IMR-90 (cell line): ENCODE measurements around the gene CUL4A. TPM values are rescaled to one million over a fixed set of nuclear protein-coding genes. Genes with fewer than 3 reads are reported as not detected.

Experiments used
- ATAC-seq: fragments of 200-7000 bp; cut with Tn5 transposase; 2 replicates; pipeline ENCODE4 v1.9.1; 2020; ENCODE audit warnings: low read depth, mild to moderate bottlenecking, moderate library complexity
- BruUV-seq: library from RNA; stranded (reverse); fragments of 400-500 nt; replicated peaks from 2 replicates; lab custom pipeline; 2021; lab: Mats Ljungman, UMichigan
- CTCF ChIA-PET: fragments of 300-600 bp; formaldehyde crosslinking; extraction: SDS; loops from one replicate; lab custom pipeline; 2021; ENCODE audit warnings: antibody characterized with exemption; lab: Yijun Ruan, JAX
- POLR2A ChIA-PET: fragments of 300-600 bp; sonication (Branson Sonifier 250); formaldehyde crosslinking; loops from one replicate; lab custom pipeline; 2022; ENCODE audit warnings: antibody characterized with exemption; ENCODE audit not compliant: unreplicated experiment; lab: Charles Lee
- DNase-seq: peaks from one replicate; pipeline ENCODE4 v3.0.0; 2013
- H2AFZ ChIP-seq: replicated peaks from 2 replicates; pipeline ENCODE3; 2013; ENCODE audit warnings: low read length, mild to moderate bottlenecking; ENCODE audit not compliant: poor library complexity
- H2AK5ac ChIP-seq: 2 replicates; pipeline ENCODE4 v1.6.1; 2013; ENCODE audit warnings: low read depth, low read length, inconsistent platforms
- H2AK9ac ChIP-seq: replicated peaks from 2 replicates; pipeline ENCODE3; 2013; ENCODE audit warnings: mild to moderate bottlenecking, low read depth, low read length, moderate library complexity; ENCODE audit not compliant: poor library complexity
- H2BK120ac ChIP-seq: 2 replicates; pipeline ENCODE4 v1.6.1; 2013; ENCODE audit warnings: low read depth, low read length, inconsistent platforms
- H2BK15ac ChIP-seq: 3 replicates; pipeline ENCODE4 v1.6.1; 2013; ENCODE audit warnings: low read depth, low read length, inconsistent platforms
- H2BK20ac ChIP-seq: 2 replicates; pipeline ENCODE4 v1.6.1; 2013; ENCODE audit warnings: low read depth, mild to moderate bottlenecking, inconsistent platforms, low read length, moderate library complexity
- H2BK5ac ChIP-seq: 2 replicates; pipeline ENCODE4 v1.6.1; 2013; ENCODE audit warnings: mild to moderate bottlenecking, low read depth, low read length, inconsistent platforms; ENCODE audit not compliant: poor library complexity, severe bottlenecking
- H3K14ac ChIP-seq: replicated peaks from 2 replicates; pipeline ENCODE4 v1.6.1; 2013; ENCODE audit warnings: low read depth, low read length, inconsistent platforms
- H3K18ac ChIP-seq: 2 replicates; pipeline ENCODE4 v1.6.1; 2013; ENCODE audit warnings: low read depth, low read length, control low read depth
- H3K23ac ChIP-seq: 2 replicates; pipeline ENCODE4 v1.6.1; 2013; ENCODE audit warnings: low read depth, low read length, inconsistent platforms
- H3K27ac ChIP-seq: 2 replicates; pipeline ENCODE4 v1.5.1; 2013; ENCODE audit warnings: mild to moderate bottlenecking, control low read depth, low read length; ENCODE audit not compliant: insufficient read depth
- H3K27me3 ChIP-seq: 2 replicates; pipeline ENCODE4 v1.6.1; 2013; ENCODE audit warnings: low read length; ENCODE audit not compliant: control insufficient read depth, insufficient read depth
- H3K36me3 ChIP-seq: 2 replicates; pipeline ENCODE4 v1.6.1; 2013; ENCODE audit warnings: low read length, mixed read lengths; ENCODE audit not compliant: control insufficient read depth, insufficient read depth
- H3K4ac ChIP-seq: 2 replicates; pipeline ENCODE4 v1.6.1; 2013; ENCODE audit warnings: low read depth, low read length, inconsistent platforms
- H3K4me1 ChIP-seq: 2 replicates; pipeline ENCODE4 v1.6.1; 2013; ENCODE audit warnings: low read length, mixed read lengths; ENCODE audit not compliant: control insufficient read depth, insufficient read depth
- H3K4me2 ChIP-seq: 2 replicates; pipeline ENCODE4 v1.6.1; 2013; ENCODE audit warnings: low read depth, mild to moderate bottlenecking, control low read depth, low read length, moderate library complexity
- H3K4me3 ChIP-seq: 2 replicates; pipeline ENCODE4 v1.5.1; 2013; ENCODE audit warnings: low read depth, mild to moderate bottlenecking, control low read depth, low read length, moderate library complexity; ENCODE audit not compliant: insufficient read depth
- H3K56ac ChIP-seq: 2 replicates; pipeline ENCODE4 v1.6.1; 2013; ENCODE audit warnings: low read length, inconsistent platforms; ENCODE audit not compliant: insufficient read depth; ENCODE audit errors: extremely low read depth
- H3K79me1 ChIP-seq, 2 experiments: 2 replicates each; pipeline ENCODE4 v1.6.1; 2013; ENCODE audit warnings: low read length in 2 of 2, inconsistent platforms in 1 of 2, low read depth in 1 of 2
- H3K9ac ChIP-seq: 2 replicates; pipeline ENCODE4 v1.6.1; 2013; ENCODE audit warnings: low read depth, low read length, control low read depth
- H3K9me1 ChIP-seq: 2 replicates; pipeline ENCODE4 v1.6.1; 2013; ENCODE audit warnings: low read length, inconsistent platforms; ENCODE audit not compliant: insufficient read depth
- H3K9me3 ChIP-seq: 2 replicates; pipeline ENCODE4 v1.6.1; 2013; ENCODE audit warnings: low read length; ENCODE audit not compliant: control insufficient read depth, insufficient read depth
- H4K20me1 ChIP-seq: 2 replicates; pipeline ENCODE4 v1.6.1; 2013; ENCODE audit warnings: low read length, inconsistent platforms; ENCODE audit not compliant: insufficient read depth
- H4K5ac ChIP-seq: 2 replicates; pipeline ENCODE4 v1.6.1; 2013; ENCODE audit warnings: mild to moderate bottlenecking, low read depth, low read length, control low read depth
- H4K8ac ChIP-seq, 2 experiments: 2 replicates each; pipeline ENCODE4 v1.6.1; 2013; ENCODE audit warnings: low read depth in 2 of 2, low read length in 2 of 2, control low read depth in 1 of 2, inconsistent platforms in 1 of 2
- H4K91ac ChIP-seq: 2 replicates; pipeline ENCODE4 v1.6.1; 2013; ENCODE audit warnings: low read depth, low read length, inconsistent platforms; ENCODE audit not compliant: insufficient read depth
- BHLHE40 ChIP-seq: fragments of 150-350 bp; IDR thresholded peaks from 2 replicates; pipeline ENCODE4 v1.6.1; 2016; ENCODE audit warnings: mild to moderate bottlenecking, low read depth, low read length
- FOS ChIP-seq: fragments of 150-350 bp; IDR thresholded peaks from 2 replicates; pipeline ENCODE4 v1.6.1; 2016; ENCODE audit warnings: low read depth, low read length
- MXI1 ChIP-seq: IDR thresholded peaks from 2 replicates; pipeline ENCODE4 v1.6.1; 2012; ENCODE audit warnings: low read depth, mild to moderate bottlenecking, low read length, moderate library complexity, borderline replicate concordance
- RAD21 ChIP-seq: IDR thresholded peaks from 2 replicates; pipeline ENCODE4 v1.6.1; 2012; ENCODE audit warnings: low read length, improper control_type of control experiment
- WGBS, 2 experiments: methylation state at CpG; one replicate each; pipeline versions ENCODE4 v1.1.5 to v1.1.7; 2013; ENCODE audit warnings: missing lambda C conversion rate in 2 of 2; ENCODE audit not compliant: insufficient read length in 1 of 2; ENCODE audit errors: extremely low coverage in 2 of 2; 5-methylcytosine and 5-hydroxymethylcytosine counted together
- dilution Hi-C: fragments of 300-500 bp; cut with HindIII; formaldehyde crosslinking; loops from one replicate; pipeline ENCODE4 v1.14.3; 2018; ENCODE audit warnings: low sequenced_read_pairs; ENCODE audit not compliant: unreplicated experiment
- in situ Hi-C: fragments of 300-500 bp; cut with MboI; formaldehyde crosslinking; loops from 3 replicates; pipeline ENCODE4 v1.14.3; 2019; ENCODE audit warnings: low sequenced_read_pairs, inconsistent platforms, mixed read lengths
- intact Hi-C: fragments of 100-400 bp; cut with micrococcal nuclease; formaldehyde crosslinking; loops from 2 replicates; pipeline ENCODE4 v1.10.0; 2022
- polyA plus RNA-seq, 3 experiments: library from polyadenylated mRNA; depleted of rRNA; stranded (reverse); fragments of >200 nt; gene quantifications; 2 replicates each; pipeline ENCODE4 v1.2.3, GENCODE V29; 2012; ENCODE audit warnings: low replicate concordance in 1 of 3
- total RNA-seq: library from RNA; depleted of rRNA; stranded (reverse); fragments of >200 nt; gene quantifications from 2 replicates; pipeline ENCODE4 v1.2.3, GENCODE V29; 2012
- TF ChIP-seq, protein P1 (sequence below): conservative IDR thresholded peaks from 2 replicates; pipeline ENCODE4 v1.5.1; 2012; ENCODE audit warnings: mild to moderate bottlenecking, low read depth, low read length, improper control_type of control experiment

The CUL4A gene
- total and polyA plus RNA-seq, 2 of the 4 experiments (the other 2 are of a cell fraction): 86.0 to 146 TPM

DNA sequence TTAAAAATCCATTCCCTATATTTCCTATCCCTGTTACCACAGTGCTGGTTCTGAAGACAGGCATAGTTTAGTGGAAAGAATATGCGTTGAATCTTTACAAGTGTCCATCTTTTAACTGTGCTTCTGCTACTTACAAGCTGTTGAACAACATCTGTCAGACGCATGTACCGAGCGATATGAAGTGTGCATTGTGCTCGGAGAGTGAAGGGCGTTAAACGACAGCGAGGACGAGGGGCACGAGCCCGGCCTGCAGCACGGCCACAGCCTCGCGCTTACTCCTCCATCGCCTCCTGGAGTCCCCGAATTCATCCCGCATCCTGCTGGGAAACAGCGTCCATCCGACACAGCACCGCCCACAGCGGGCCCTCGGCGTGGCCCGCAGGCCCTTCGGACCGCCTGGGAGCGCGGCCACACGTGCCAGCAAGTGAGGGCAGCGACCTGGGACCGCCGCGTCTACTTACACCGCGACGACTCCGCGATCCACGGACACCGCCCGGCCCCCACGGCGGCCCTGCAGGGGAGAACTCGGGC, 1.5 kb upstream of the CUL4A start:
- peaks cover 44% of the 10 kb centered on the region for H4K20me1 ChIP-seq
- BruUV-seq: no TSS peak
- H3K79me1 ChIP-seq: peaks cover 22 to 55% of the 10 kb centered on the region in 2 experiments
- peak overlapping the region; percentile 27; the same call in 1 of the 2 replicates for H2BK20ac ChIP-seq
- in situ Hi-C loops (no loop called here), intact Hi-C loops (loop anchor here (2.0 kb wide), 1 partner anchor 29 kb away; no protein-coding TSS in a partner anchor), dilution Hi-C loops (no loop called here)
- peak overlapping the region; percentile 100 for H3K4me2 ChIP-seq
- peak overlapping the region; percentile 72 for H2BK120ac ChIP-seq
- H3K14ac ChIP-seq: peak overlapping the region; percentile 53
- H4K8ac ChIP-seq: peak overlapping the region; percentile 27 to 68; a peak in 3 of 4 replicates
- peak overlapping the region; percentile 84 for H4K91ac ChIP-seq
- H3K4ac ChIP-seq: peak overlapping the region; percentile 79
- CTCF ChIA-PET: interaction anchor here (0.7 kb wide), 1 partner anchor 123 kb away, joined by 3 read pairs; no protein-coding TSS in a partner anchor
- H3K9me3 ChIP-seq: no peaks in the 10 kb centered on the region
- POLR2A ChIA-PET: interaction anchor here (0.9 kb wide), 1 partner anchor 29 kb away, joined by 3 read pairs; no protein-coding TSS in a partner anchor
- ATAC-seq: peak; percentile 35
- peak overlapping the region; percentile 98 for H2AK9ac ChIP-seq
- H2AK5ac ChIP-seq: peak overlapping the region; percentile 45
- peaks cover 22% of the 10 kb centered on the region for H3K4me1 ChIP-seq
- peak overlapping the region; percentile 96 for H3K4me3 ChIP-seq
- H3K27ac ChIP-seq: peak overlapping the region; percentile 88
- H2BK15ac ChIP-seq: no peak overlapping the region; the same call in 2 of the 3 replicates
- peak overlapping the region; percentile 83 for H2BK5ac ChIP-seq
- H3K27me3 ChIP-seq: no peaks in the 10 kb centered on the region
- H3K18ac ChIP-seq: peak overlapping the region; percentile 87
- H2AFZ ChIP-seq: peak overlapping the region; percentile 88
- peak overlapping the region; percentile 51 for H3K56ac ChIP-seq
- TF ChIP-seq, protein P1, sequence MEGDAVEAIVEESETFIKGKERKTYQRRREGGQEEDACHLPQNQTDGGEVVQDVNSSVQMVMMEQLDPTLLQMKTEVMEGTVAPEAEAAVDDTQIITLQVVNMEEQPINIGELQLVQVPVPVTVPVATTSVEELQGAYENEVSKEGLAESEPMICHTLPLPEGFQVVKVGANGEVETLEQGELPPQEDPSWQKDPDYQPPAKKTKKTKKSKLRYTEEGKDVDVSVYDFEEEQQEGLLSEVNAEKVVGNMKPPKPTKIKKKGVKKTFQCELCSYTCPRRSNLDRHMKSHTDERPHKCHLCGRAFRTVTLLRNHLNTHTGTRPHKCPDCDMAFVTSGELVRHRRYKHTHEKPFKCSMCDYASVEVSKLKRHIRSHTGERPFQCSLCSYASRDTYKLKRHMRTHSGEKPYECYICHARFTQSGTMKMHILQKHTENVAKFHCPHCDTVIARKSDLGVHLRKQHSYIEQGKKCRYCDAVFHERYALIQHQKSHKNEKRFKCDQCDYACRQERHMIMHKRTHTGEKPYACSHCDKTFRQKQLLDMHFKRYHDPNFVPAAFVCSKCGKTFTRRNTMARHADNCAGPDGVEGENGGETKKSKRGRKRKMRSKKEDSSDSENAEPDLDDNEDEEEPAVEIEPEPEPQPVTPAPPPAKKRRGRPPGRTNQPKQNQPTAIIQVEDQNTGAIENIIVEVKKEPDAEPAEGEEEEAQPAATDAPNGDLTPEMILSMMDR: peak; percentile 6; the same call in 1 of the 2 replicates
- TF ChIP-seq MXI1: peak; percentile 84
- TF ChIP-seq FOS: no peak
- TF ChIP-seq BHLHE40: peak; percentile 81
- TF ChIP-seq RAD21: peak; percentile 27; the same call in 1 of the 2 replicates
- H3K9me1 ChIP-seq: peaks cover 27% of the 10 kb centered on the region
- H3K9ac ChIP-seq: peak overlapping the region; percentile 92
- 0% methylated on average over 26 of the region's 44 CpGs; no CpG with 5 or more reads in 1 of the 2 experiments for WGBS, 2 experiments
- peak overlapping the region; percentile 88 for H3K23ac ChIP-seq
- peaks cover 10% of the 10 kb centered on the region for H3K36me3 ChIP-seq
- H4K5ac ChIP-seq: peak overlapping the region; percentile 98
- peak; percentile 59 for DNase-seq
